IPS-18a (cell line): ENCODE data around the gene NCOA3.
A peak's percentile ranks its signal among the peaks of the same experiment; 100 is the strongest.
"Not testable (repeated sequence)": the region's sequence is repeated elsewhere in the genome, so short reads cannot be mapped to it uniquely, and the experiment has no call there.

Source experiments
- H3K27ac ChIP-seq: one replicate; pipeline ENCODE4 v1.5.1; 2013; ENCODE audit warnings: low read length
- H3K27me3 ChIP-seq: one replicate; pipeline ENCODE4 v1.6.1; 2013; ENCODE audit warnings: mild to moderate bottlenecking, low read length; ENCODE audit not compliant: control insufficient read depth, insufficient read depth
- H3K36me3 ChIP-seq: one replicate; pipeline ENCODE4 v1.6.1; 2013; ENCODE audit warnings: low read depth, low read length; ENCODE audit not compliant: control insufficient read depth
- H3K4me1 ChIP-seq: one replicate; pipeline ENCODE4 v1.6.1; 2013; ENCODE audit warnings: low read depth, low read length; ENCODE audit not compliant: control insufficient read depth
- H3K4me3 ChIP-seq: one replicate; pipeline ENCODE4 v1.5.1; 2013; ENCODE audit warnings: low read length
- H3K9ac ChIP-seq: one replicate; pipeline ENCODE4 v1.6.1; 2013; ENCODE audit warnings: mild to moderate bottlenecking, low read length, moderate library complexity
- H3K9me3 ChIP-seq: one replicate; pipeline ENCODE4 v1.6.1; 2013; ENCODE audit warnings: low read depth, low read length; ENCODE audit not compliant: control insufficient read depth

NCOA3 gene

DNA sequence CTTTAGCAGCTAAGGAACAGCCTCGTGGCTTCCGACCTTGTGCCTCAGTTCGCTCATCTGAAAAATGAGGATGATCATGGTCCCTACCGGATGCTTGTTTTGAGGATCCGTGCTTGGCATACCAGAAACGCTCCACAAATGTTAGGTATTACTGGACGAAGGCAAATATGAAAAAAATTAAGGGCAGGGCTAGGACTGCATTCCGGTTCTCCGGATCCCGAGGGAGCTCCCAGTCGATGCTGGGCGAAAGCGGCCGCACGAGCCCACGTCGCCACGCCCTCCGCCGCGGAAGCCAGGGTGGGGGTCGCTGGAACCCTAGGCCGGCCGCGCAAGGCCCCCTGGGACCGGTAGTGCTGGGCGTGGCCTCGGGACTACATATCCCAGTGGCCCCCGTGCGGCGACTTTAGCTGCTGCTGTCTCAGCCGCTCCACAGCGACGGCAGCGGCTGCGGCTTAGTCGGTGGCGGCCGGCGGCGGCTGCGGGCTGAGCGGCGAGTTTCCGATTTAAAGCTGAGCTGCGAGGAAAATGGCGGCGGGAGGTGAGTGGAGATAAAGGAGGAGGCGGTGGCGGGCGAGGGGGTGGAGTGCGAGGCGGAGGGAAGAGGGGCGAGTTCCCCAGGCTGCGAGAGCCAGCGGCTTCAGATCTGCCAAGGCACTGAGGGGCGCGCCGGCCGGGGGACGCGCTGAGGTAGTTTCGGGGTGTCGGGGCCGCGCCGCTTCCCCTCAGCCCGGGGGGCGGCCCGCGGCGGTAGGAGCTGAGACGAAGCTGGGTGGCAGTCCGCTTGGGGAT is at the start of gene NCOA3:
Gene NCOA3 (plus strand): TSS at position 406 of the 789 bp plus-strand sequence. CDS start 120,361 bp downstream, outside the sequence.
- Histone ChIP-seq H3K36me3 (no peaks in the 10 kb centered on the region), H3K9me3 (no peaks in the 10 kb centered on the region), H3K4me3 (peak within 1 kb of the TSS; percentile 90), H3K27me3 (peaks cover 3% of the 10 kb centered on the region), H3K4me1 (peaks cover 18% of the 10 kb centered on the region), H3K9ac (peak within 1 kb of the TSS; percentile 91), H3K27ac (peak within 1 kb of the TSS; percentile 47)

DNA sequence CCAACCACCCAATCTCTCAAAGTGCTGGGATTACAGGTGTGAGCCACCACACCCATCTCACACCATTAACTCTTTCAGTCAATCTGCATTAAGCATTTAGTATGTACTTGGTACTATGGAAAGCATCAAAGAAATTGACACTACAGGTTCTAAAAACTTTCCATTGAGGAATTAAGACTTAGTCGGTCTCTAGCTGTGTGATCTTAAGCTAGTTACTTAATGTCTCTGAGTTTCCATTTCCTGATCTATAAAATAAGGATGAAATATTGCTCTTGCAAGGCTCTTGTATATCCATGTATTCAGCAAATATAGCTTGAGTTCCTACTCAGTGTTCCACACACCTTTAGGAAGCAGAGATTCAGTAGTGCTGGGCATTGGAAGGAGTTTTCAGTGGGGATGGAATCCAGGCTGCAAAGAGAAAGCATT is 48.9 kb upstream of the NCOA3 start:
- no peaks in the 10 kb centered on the region for H3K4me1 ChIP-seq
- no peak overlapping the region for H3K27ac ChIP-seq
- H3K36me3 ChIP-seq, result no peaks in the 10 kb centered on the region
- H3K9me3 ChIP-seq, result no peaks in the 10 kb centered on the region
- no peak overlapping the region for H3K9ac ChIP-seq
- H3K4me3 ChIP-seq, result no peak overlapping the region
- H3K27me3 ChIP-seq, result no peaks in the 10 kb centered on the region

DNA sequence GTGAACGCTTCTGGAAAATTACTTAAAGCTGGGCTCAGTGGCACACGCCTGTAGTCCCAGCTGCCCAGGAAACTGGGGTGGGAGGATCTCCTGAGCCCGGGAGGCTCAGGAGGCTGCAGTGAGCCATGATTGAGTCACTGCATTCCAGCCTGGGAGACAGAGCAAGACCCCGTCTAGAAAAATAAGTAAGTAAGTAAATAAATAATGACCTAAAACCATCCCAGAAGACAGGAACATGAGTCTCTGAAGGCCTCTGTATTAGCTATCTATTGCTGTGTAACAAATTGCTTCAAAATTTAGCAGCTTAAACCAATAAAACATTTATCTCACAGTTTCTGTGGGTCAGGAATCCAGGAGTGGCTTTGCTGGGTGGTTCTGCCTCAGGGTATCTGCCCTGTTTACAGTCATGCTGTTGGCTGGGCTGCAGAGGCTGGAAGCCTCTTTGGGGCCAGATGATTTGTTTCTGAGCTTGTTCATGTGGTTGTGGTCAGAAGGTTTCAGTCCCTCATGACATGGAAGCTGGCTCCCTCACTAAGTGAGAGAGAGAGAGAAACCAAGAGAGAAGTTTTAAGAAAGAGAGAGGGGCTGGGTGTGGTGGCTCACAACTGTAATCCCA is 48.4 kb upstream of the NCOA3 start:
- Histone ChIP-seq H3K9ac (no peak overlapping the region), H3K27ac (no peak overlapping the region), H3K27me3 (no peaks in the 10 kb centered on the region), H3K4me1 (no peaks in the 10 kb centered on the region), H3K9me3 (no peaks in the 10 kb centered on the region), H3K36me3 (no peaks in the 10 kb centered on the region), H3K4me3 (no peak overlapping the region)

DNA sequence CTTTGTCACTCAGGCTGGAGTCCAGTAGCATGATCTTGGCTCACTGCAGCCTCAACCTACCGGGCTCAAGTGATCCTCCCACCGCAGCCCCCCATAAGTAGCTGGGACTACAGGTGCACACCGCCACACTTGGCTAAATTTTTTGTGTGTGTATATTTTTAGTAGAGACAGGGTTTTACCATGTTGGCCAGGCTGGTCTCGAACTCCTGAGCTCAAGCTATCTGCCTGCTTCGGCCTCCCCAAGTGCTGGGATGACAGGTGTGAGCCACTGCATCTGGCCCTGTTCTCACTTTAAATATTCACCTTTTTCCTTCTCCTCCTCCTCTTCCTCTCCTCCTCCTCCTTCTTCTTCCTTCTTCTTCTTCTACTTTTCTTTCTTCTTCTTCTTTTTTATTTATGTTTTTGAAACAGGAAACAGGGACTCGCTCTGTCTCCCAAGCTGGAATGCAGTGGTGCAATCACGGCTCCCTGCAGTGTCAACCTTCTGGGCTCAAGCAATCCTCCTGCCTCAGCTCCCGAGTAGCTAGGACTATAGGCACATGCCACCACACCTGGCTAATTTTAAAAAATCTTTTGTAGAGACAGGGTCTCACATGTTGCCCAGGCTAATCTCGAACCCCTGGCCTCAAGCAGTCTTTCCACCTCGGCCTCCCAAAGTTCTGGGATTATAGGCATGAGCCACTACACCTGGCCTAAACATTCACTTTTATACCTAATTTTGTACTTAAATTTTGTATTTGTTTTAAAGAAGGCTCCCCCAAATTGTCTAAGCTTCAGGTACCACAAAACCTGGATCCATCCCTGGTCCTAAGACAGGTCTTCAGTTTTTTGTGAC is 47.2 kb upstream of the NCOA3 start:
- Histone ChIP-seq H3K27ac (no peak overlapping the region), H3K36me3 (no peaks in the 10 kb centered on the region), H3K9ac (no peak overlapping the region), H3K4me3 (no peak overlapping the region), H3K27me3 (no peaks in the 10 kb centered on the region), H3K9me3 (no peaks in the 10 kb centered on the region), H3K4me1 (no peaks in the 10 kb centered on the region)

DNA sequence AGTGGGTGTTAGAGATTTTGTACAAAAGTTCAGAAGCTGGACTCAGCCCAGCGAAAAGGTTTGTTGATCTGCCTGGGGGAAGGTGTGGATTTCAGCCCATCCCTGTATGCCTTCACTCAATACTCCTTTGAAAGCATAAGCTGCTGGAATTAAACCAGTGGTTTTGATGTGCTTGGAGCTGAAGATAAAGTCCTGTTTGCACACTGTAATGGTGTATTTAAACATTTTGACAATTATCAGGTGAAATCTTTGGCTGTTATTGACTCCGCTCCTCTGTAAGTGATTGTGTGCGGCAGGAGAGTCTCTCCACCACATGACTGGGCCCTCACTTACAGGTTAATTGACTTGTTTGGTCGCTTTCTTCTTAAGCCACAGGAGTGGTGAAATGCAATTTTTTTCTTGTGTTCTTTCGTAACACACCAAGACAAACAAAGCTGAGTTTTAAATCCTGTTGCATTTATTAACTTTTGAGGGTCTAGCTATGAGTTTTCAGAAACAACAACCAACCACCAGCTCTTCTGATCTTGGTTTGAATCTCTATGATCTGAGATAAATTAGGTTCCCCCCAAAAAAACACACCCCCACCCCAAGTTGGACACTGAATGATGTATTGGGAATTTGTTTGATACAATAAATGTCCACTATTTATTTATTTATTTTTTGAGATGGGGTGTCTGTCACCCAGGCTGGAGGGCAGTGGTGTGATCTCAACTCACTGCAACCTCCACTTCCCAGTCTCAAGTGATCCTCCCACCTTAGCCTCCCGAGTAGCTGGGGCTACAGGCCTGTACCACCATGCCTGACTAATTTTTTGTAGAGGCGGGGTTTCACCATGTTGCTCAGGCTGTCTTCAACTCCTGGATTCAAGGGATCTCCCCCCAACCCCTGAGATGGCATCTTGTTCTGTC is 46.3 kb upstream of the NCOA3 start:
- no peak overlapping the region for H3K27ac ChIP-seq
- H3K4me3 ChIP-seq, result no peak overlapping the region
- no peaks in the 10 kb centered on the region for H3K4me1 ChIP-seq
- no peaks in the 10 kb centered on the region for H3K36me3 ChIP-seq
- no peak overlapping the region for H3K9ac ChIP-seq
- H3K9me3 ChIP-seq, result no peaks in the 10 kb centered on the region
- no peaks in the 10 kb centered on the region for H3K27me3 ChIP-seq

DNA sequence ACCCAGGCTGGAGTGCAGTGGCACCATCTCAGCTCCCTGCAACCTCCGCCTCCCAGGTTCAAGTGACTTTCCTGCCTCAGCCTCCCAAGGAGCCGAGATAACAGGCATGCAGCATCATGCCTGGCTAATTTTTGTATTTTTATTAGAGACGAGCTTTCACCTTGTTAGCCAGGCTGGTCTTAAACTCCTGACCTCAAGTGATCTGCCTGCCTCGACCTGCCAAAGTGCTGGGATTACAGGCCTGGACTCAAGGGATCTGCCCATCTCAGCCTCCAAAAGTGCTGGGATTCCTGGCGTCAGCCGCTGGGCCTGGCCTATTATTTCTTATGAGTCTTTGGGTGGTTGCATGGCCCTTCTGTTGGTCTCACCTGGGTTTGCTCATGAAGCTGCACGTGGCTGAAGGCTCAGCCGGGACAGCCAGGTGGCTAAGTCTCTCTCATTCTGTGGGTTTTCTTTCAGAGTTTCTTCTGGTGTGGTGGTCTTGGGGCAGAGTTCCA is 45.6 kb upstream of the NCOA3 start:
- Histone ChIP-seq H3K9ac (no peak overlapping the region), H3K4me1 (no peaks in the 10 kb centered on the region)

DNA sequence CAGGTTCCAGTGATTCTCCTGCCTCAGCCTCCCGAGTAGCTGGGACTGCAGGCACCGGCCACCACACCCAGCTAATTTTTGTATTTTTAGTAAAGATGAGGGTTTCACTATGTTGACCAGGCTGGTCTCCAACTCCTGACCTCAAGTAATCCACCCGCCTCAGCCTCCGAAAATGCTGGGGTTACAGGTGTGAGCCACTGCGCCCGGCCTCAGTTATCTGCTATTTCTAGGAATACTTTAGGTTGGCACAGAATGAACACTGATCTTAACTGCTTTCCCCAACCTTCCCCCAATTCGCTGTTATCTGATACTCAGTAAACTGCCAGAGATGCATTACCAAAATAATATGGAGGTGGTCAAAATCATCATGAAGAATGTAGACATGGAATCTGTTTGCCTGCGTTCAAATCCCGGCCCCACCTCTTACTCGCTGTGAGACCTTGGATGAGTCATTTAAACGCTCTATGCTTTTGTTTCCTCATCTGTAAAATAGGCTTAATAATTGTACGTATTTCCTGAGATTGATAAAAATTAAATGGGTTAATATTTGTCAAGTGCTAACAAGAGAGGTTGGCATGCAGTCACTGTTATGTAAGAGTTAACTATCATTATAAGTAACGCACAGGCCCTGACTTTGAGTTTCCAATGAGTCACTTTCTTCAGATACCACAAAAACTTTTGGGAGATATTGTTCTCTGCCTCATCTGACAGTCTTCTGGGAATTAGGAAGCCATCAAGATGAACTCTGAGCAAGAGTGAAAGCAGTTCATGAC is 44.5 kb upstream of the NCOA3 start:
- H3K27ac ChIP-seq, result no peak overlapping the region
- no peaks in the 10 kb centered on the region for H3K27me3 ChIP-seq
- H3K4me1 ChIP-seq, result no peaks in the 10 kb centered on the region
- no peaks in the 10 kb centered on the region for H3K9me3 ChIP-seq
- H3K4me3 ChIP-seq, result no peak overlapping the region
- H3K9ac ChIP-seq, result no peak overlapping the region
- H3K36me3 ChIP-seq, result no peaks in the 10 kb centered on the region

More for the DNA sequence above, 45.6 kb upstream of the NCOA3 start:
- Histone ChIP-seq H3K27ac (no peak overlapping the region), H3K4me3 (no peak overlapping the region), H3K27me3 (no peaks in the 10 kb centered on the region), H3K36me3 (no peaks in the 10 kb centered on the region), H3K9me3 (no peaks in the 10 kb centered on the region)

DNA sequence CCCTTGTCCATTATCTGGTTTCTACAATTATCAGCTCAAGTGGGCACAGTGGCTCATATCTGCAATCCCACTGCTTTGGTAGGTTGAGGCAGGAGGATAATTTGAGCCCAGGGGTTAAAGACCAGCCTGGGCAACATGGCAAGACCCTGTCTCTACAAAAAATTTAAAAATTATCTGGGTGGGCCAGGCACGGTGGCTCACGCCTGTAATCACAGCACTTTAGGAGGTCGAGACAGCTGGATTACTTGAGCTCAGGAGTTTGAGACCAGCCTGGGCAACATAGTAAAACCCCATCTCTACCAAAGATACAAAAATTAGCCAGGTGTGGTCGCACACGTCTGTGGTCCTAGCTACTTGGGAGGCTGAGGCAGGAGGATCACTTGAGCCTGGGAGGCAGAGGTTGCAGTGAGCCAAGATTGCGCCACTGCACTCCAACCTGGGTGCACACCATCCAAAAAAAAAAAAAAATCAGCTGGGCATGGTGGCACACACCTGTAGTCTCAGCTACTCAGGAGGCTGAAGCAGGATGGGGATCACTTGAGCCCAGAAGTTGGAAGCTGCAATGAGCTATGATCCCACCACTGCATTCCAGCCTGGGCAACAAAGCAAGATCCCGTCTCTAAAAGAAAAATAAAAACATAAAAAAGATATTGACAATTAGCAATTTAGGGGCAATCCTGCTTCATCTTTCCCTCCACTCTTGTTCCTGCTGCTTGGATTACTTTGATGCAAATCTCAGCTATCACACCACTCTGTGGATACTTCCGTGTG is 43.2 kb upstream of the NCOA3 start:
- H3K27ac ChIP-seq, H3K4me1 ChIP-seq, H3K9me3 ChIP-seq, H3K9ac ChIP-seq, H3K4me3 ChIP-seq, H3K36me3 ChIP-seq, H3K27me3 ChIP-seq: not testable (repeated sequence)

DNA sequence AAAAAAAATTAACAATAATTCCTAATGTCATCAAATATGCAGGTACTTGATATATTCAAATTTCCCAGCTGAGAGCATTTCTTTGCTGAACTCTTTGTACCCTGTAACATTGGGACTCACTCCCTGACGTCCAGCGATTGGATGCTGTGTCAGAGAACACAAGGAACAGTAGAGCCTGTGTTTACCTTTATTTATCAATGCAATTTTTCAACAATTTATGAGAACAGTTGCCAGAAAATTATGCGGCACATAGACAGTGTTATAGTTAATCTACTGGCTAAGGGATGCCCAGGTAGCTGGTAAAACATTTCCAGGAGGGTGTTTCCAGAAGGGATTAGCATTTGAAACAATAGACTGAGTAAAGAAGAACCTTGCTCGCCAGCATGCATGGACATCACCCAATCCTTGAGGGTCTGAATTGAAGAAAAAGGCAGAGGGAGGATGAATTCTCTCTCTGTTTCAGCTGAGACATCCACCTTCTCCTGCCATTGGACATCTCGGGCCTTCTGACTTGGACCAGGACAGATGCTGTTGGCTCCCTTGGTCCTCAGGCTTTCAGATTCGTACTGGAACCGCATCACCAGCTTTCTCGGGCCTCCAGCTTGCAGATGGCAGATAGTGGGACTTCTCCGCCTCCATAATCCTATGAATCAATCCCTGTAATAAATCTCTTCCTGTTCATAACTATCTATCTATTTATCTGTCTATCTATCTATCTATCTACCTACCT is 42.2 kb upstream of the NCOA3 start:
- no peak overlapping the region for H3K27ac ChIP-seq
- H3K9me3 ChIP-seq, result no peaks in the 10 kb centered on the region

More for the DNA sequence above, 42.2 kb upstream of the NCOA3 start:
- no peaks in the 10 kb centered on the region for H3K27me3 ChIP-seq
- no peaks in the 10 kb centered on the region for H3K36me3 ChIP-seq
- H3K9ac ChIP-seq, result no peak overlapping the region
- no peaks in the 10 kb centered on the region for H3K4me1 ChIP-seq
- H3K4me3 ChIP-seq, result no peak overlapping the region
